ENCODE results near the gene CENPP.
A peak's percentile ranks its signal among the peaks of the same experiment; 100 is the strongest.

Gene CENPP

DNA sequence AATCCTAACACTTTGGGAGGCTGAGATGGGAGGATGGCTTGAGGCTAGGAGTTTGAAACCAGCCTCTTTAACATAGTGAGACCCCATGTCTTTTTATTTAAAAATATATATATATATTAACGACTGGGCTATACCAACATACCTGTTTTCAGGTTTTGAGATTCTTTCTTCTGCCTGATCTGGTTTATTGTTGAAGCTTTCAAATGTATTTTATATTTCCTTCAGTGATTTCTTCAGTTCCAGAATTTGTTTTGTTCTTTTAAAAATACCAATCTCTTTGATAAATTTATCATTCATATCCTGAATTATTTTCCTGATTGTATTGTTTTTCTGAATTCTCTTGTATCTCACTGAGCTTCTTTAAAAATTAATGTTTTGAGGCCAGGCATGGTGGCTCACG is 47.4 kb downstream of the CENPP start:
- TF ChIP-seq, protein P1, sequence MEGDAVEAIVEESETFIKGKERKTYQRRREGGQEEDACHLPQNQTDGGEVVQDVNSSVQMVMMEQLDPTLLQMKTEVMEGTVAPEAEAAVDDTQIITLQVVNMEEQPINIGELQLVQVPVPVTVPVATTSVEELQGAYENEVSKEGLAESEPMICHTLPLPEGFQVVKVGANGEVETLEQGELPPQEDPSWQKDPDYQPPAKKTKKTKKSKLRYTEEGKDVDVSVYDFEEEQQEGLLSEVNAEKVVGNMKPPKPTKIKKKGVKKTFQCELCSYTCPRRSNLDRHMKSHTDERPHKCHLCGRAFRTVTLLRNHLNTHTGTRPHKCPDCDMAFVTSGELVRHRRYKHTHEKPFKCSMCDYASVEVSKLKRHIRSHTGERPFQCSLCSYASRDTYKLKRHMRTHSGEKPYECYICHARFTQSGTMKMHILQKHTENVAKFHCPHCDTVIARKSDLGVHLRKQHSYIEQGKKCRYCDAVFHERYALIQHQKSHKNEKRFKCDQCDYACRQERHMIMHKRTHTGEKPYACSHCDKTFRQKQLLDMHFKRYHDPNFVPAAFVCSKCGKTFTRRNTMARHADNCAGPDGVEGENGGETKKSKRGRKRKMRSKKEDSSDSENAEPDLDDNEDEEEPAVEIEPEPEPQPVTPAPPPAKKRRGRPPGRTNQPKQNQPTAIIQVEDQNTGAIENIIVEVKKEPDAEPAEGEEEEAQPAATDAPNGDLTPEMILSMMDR (conservative IDR thresholded peaks at IDR 0.05; ENCODE audit: low read depth, low read length): no peak

DNA sequence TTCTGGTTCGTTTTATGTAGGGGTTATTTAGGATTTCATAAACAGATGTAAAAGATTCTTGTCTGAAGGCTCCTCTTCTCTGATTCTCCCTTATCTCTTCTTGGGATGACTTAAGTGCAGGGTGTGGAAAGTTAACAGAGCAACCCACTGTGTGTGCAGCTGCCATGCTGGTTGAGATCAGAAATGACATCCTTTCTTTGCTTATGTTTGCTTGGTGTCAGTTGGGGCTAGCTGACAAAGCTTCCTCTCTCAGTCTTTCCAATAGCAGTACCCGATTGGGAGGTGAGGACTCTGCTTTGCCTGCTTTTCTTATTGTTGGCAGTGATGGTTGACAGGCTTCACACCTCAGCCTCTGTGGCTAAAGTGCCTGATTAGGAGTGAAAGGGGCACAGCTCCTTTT is 52.1 kb downstream of the CENPP start:
- H3K4me3 ChIP-seq (ENCODE audit: low read depth, low read length): no peak overlapping the region
- TF ChIP-seq, protein P1 (conservative IDR thresholded peaks at IDR 0.05; ENCODE audit: low read depth, low read length): no peak
- DNase-seq (ENCODE audit: low read depth): no peak

More for the DNA sequence above, 47.4 kb downstream of the CENPP start:
- H3K4me3 ChIP-seq (ENCODE audit: low read depth, low read length): no peak overlapping the region
- no peak for DNase-seq (ENCODE audit: low read depth)

DNA sequence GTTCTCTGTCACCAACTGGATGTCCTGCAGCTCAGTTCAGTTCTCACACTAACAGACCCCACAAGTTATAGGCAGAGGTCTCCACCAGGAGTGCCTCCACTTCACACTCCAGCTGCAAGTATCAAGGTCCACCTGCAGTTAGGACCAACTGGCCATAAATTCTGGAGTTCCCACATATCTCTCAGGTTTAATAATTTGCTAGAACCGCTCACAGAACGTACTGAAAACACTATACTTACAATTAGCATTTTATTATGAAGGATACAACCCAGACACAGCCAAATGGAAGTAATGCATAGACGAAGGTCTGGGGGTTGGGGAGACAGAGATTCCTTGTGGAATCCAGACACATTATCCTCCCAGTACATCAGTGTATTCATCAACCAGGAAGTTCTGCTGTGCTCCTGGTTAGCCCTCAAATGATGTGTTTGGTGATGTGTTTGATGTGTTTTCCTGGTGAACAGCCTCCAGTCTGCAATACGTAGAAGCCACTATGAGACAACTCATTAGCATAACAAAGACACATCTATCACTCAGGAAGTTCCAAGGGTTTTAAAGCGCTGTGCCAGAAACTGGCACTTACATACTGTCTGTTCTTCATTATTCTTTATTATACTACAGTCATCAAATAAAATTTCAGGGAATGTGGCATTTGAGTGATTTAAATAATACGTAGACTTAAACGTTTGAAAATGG is 53.3 kb downstream of the CENPP start:
- DNase-seq (ENCODE audit: low read depth): no peak
- TF ChIP-seq, protein P1 (conservative IDR thresholded peaks at IDR 0.05; ENCODE audit: low read depth, low read length): no peak
- no peak overlapping the region for H3K4me3 ChIP-seq (ENCODE audit: low read depth, low read length)

DNA sequence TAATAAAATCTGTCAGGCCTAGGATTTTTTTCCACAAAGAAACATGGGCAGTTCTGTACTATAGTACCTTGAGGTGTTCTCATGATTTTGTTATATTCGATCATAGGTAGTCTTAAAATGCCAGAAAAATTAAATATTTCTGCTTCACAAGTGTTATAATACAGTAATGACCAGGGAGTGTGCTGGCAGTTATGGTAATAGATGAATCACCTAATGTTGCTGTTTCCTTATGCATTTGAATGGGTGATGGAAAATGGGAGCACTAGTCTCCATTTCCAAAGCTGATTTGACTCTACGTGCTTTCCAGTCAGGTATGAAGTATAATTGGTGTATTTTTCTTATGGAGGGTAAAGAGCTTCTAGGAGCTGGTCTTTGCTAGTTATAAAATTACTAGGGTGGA is 54.9 kb downstream of the CENPP start:
- TF ChIP-seq, protein P1 (conservative IDR thresholded peaks at IDR 0.05; ENCODE audit: low read depth, low read length): no peak
- no peak for DNase-seq (ENCODE audit: low read depth)
- no peak overlapping the region for H3K4me3 ChIP-seq (ENCODE audit: low read depth, low read length)

DNA sequence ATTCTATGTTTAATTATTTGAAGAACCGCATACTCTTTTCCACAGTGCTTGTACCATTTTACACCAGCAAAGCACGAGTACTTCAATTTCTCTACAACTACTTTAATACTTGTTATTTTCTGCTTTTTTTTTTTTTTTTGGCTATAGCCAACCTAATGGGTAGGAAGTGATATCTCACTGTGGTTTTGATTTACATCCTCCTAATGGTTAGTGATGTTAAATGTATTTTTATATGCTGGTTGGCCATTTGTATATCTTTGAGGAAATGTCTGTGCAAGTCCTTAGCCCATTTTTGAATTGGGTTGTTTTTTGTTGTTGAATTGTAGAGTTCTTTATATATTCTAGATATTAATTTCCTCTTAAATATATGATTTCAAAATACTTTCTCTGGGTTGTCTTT is 56.0 kb downstream of the CENPP start:
- TF ChIP-seq, protein P1 (conservative IDR thresholded peaks at IDR 0.05; ENCODE audit: low read depth, low read length): no peak
- DNase-seq (ENCODE audit: low read depth): no peak
- H3K4me3 ChIP-seq (ENCODE audit: low read depth, low read length): no peak overlapping the region

DNA sequence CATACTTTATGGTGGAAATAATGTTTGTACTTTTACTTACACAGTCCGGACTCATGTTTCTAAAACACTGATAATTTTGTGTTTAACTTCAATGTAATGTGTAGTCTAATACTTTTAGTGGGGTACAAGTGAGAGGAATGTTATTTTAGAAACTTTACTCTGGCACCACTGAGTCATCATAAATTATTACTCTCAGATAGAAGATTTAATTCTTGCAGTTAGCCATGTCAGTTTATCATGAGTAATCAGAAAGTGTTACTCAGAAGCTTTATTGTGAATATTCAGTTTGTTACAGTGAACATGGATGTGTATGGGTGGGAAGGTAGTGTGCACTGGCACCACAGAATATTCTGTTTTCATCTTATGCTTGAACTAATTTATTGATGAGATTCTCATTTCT is 58.6 kb downstream of the CENPP start:
- TF ChIP-seq, protein P1 (conservative IDR thresholded peaks at IDR 0.05; ENCODE audit: low read depth, low read length): no peak
- DNase-seq (ENCODE audit: low read depth): peak; percentile 41
- no peak overlapping the region for H3K4me3 ChIP-seq (ENCODE audit: low read depth, low read length)

DNA sequence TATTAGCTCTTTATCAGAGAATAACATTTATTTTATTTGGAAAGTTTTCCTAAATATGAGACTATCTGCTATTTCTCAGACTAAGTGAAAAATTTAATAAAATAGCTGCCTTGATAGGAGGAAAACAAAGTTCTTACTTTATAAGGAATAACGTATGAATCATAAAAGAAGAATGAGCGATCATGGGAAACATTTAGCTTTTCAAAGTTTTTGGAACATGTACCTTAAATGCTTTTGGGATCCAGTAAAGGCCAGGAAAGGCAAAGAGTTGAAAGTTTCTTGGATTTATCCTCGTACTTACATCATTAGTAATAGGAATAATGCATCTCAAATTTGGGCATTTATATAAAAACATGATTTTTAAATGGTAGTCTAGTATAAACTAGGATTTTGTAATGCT is 59.2 kb downstream of the CENPP start:
- H3K4me3 ChIP-seq (ENCODE audit: low read depth, low read length): no peak overlapping the region
- TF ChIP-seq, protein P1 (conservative IDR thresholded peaks at IDR 0.05; ENCODE audit: low read depth, low read length): no peak
- DNase-seq (ENCODE audit: low read depth): peak; percentile 28
